Cardiac septum (tissue), 1 donor: ENCODE measurements around the gene CTSZ. TPM values are rescaled to one million over a fixed set of nuclear protein-coding genes. Genes with fewer than 3 reads are reported as not detected.
"Not testable (repeated sequence)": the region's sequence is repeated elsewhere in the genome, so short reads cannot be mapped to it uniquely, and the experiment has no call there.

ENCODE experiments used
- DNase-seq: peaks from one replicate; pipeline ENCODE4 v3.0.0-alpha.2; 2020; ENCODE audit warnings: low spot score
- intact Hi-C: fragments of 100-400 bp; cut with DNase I; formaldehyde crosslinking; loops from one replicate; pipeline ENCODE4 v1.14.0; 2022
- total RNA-seq: library from RNA; stranded (reverse); fragmentation: NEBNext Ultra II Directional; extraction: Animal tissue kit (Norgen Biotek cat#: 25700); gene quantifications from one replicate; pipeline ENCODE4 v1.2.1, GENCODE V29; 2021
- donor health status: DM: no; HTN: no; CAD: no.

The CTSZ gene
- total RNA-seq, 1 donor from 2014 or later: 157 TPM

DNA sequence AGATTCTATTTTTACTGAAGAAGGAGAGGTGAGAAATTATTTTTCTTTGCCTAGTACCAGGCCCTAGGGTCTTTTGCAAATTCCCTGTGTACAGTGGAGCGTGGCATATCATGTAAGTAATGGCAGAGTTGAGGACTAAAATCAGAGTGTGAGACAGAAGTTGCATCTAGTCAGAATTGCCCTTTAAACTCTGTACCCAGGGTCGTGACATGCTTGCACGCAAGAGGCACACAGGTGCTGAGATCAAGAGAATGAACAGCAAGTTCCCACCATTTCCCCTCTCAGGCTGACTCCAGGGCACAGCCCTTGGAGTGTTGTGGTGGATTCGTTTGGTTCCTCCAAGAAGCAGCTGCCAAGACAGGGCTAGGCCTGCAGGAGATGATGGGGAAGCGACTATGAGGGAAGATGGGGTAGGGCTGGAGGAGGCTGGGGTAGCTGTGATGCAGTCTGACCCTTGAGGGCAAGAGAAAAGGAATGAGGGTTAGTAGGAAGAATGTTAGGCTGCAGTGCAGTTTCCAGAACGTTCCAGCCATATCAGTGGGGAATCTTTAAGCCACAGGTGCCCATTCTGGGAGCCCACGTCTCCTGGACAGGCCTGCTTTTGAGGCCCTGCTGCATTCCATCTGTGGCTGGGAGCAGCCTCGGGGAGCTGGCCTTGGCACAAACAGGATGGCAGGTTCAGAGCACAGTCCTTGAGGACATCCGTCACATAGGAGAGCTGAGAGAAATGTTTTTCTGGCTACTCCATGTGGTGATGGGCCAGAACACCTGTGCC lies 19.1 kb downstream of the CTSZ start:
- DNase-seq: peak; percentile 38
- intact Hi-C loops: no loop called here

DNA sequence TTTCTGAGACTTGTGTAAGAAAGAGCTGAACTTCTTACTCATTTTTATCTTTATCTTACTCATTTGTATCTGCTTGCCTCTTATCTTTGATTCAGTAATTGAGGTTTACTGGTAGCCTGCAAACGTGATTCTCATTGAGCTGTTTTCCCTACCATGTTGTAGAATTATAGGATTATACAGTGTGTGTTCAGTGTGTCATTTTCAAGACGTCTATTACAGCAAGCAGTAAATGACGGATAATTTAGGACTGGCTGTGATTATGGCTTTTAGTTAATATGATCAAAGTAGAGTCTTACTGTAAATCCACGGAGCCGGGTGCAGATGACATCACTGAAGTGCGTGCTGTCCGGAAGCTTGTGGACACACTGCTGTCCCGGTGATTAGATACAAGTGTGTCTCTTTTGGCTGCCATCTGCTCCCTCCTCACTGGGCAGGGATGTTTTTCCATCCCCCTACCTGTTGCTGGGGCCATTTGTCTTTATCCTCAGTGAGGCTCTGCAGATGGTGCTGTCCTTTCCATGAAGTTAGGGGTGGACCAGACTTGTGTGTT lies 20.0 kb downstream of the CTSZ start:
- intact Hi-C loops: no loop called here
- peak; percentile 24 for DNase-seq

DNA sequence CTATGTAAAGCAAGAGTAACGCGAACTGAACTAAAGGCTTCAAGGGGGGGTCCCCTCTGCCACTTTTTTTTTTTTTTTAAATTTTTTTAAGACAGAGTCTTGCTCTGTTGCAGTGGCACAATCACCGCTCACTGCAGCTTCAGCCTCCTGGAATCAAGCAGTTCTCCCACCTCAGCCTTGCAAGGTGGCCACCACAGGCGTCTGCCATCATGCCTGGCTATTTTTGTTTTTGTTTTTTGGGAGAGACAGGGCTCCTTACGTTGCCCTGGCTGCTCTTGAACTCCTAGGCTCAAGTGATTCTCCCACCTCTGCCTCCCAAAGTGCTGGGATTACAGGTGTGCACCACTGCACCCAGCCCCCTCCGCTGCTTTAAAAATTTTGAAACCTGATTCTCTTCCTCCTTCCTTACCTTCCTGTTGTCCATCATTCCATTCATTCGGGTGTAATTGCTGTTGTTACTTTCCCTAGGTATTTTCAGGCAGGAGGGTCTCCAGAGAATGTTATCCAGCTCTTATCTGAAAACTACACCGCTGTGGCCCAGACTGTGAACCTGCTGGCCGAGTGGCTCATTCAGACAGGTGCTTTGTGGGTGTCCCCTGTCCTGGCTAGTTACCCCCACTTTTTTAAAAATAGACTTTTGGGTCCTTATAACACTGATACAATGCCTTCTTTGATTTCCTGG lies 20.6 kb downstream of the CTSZ start:
- intact Hi-C loops: no loop called here

DNA sequence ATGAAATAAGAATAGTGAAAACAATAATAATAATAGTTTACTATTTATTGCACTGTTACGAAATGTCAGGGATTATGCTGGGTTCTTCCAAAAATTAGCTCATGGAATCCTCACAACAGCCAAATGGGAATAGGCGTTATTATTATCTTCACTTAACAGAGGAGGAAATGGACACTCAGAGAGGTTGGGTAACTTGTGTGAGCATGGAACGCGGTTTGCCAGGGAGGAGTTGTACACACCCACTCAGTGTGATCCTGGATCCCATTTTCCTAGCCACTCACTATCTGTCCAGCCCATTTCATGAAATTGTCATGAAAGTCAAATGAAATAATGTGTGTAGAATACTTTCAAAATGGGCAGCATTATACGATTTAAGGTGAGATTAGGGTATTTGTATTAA lies 21.4 kb downstream of the CTSZ start:
- no peak for DNase-seq
- intact Hi-C loops: no loop called here

More for the DNA sequence above, 20.6 kb downstream of the CTSZ start:
- no peak for DNase-seq

DNA sequence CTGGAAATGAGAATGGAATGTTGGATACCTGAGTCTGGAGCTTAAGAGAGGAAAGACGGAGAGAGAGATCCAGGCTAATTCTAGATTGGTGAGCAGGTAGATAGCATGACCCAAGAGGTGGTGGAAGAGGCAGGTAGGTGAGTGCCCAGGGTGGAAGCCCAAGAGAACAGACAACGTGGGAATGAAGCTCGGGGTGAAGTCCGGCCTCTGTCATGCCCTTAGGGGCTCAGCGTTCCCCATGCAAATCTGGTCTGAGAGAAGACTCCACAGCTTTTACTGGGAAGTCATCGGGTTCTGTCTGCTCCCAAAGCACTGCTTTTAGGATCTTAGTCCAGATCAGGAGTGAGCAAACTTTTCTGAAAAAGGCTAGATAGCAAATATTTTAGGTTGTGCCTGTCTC lies 22.4 kb downstream of the CTSZ start:
- intact Hi-C loops: loop anchor here (5.0 kb wide), 2 partner anchors 48 to 77 kb away; partner anchors contain the start of gene ATP5F1E
- DNase-seq: no peak

DNA sequence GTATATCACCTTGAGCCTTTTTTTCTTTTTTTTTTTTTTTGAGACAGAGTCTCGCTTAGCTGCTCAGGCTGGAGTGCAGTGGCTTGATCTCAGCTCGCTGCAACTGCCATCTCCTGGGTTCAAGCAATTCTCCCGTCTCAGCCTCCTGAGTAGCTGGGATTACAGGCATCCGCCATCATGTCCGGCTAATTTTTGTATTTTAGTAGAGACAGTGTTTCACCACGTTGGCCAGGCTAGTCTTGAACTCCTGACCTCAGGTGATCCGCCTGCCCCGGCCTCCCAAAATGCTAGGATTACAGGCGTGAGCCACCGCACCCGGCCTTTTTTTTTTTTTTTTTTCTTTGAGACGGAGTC lies 24.0 kb downstream of the CTSZ start:
- DNase-seq: not testable (repeated sequence)

DNA sequence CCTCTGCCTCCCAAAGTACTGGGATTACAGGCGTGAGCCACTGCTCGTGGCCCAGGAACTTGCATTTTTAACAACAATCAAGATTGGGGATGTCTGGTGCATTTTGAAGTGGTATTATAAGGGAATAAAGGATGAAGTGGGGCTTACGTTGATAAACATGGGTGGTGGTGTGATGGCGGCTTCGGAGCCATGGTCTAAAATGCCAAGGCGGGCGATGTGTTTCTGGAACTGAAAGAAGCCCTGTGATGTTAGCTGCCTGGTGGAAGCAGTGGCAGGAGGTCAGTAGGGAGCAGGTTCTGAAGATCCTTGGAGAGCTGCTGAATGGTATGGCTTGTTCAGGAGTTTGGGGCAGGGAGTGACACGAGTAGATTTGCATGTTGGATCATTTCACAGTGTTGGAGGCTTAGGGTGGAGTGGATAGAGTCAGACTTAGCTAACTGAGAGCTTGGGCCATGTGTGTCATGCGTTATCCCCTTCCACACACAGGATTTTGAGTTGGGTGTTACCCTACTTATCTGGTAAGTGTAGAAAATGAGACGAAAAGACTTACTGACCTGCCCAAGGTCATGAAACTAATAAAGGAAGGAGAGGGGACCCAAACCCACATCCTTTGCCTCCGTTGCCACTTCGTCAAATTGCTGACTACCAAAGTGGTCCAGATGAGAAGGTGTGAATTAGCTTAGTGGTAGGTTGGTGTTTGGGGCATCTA lies 24.5 kb downstream of the CTSZ start:
- intact Hi-C loops: loop anchor here (5.0 kb wide), 2 partner anchors 50 to 75 kb away; partner anchors contain the start of gene ATP5F1E
- DNase-seq: no peak

More for the DNA sequence above, 24.0 kb downstream of the CTSZ start:
- intact Hi-C loops: loop anchor here (5.0 kb wide), 2 partner anchors 49 to 76 kb away; partner anchors contain the start of gene ATP5F1E

DNA sequence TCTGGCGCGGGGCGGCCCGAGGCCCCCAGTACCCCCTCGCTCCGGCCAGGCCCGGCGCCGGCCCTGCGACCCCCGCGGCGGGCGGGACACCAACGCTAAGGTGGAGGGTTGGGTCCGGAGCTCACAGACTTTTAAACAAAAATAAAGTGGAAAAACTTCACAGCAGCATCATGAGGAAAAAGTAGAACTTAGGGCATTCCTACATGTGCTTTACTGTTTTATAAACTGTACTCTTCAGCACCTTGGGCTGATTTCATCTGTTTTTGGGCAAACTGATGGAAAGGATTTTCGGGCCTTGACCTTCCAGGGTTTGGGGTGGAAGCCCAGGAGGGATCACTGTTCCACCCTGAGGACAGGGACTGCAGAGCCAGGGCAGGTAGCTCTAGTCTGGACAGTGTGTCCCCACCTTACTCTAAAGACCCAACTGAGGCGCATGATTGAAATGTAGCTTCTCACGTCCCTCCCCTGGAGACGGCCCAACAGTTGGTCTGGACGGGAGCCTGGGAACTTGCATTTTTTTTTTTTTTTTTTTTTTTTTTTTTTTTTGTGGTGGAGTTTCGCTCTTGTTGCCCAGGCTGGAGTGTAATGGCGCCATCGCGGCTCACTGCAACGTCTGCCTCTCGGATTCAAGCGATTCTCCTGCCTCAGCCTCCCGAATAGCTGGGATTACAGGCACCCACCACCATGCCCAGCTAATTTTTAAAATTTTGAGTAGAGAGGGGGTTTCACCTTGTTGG lies 25.3 kb downstream of the CTSZ start:
- intact Hi-C loops: loop anchor here (1.0 to 5.0 kb wide), 4 partner anchors 25 to 89 kb away; partner anchors contain the start of gene ATP5F1E
- DNase-seq: no peak

DNA sequence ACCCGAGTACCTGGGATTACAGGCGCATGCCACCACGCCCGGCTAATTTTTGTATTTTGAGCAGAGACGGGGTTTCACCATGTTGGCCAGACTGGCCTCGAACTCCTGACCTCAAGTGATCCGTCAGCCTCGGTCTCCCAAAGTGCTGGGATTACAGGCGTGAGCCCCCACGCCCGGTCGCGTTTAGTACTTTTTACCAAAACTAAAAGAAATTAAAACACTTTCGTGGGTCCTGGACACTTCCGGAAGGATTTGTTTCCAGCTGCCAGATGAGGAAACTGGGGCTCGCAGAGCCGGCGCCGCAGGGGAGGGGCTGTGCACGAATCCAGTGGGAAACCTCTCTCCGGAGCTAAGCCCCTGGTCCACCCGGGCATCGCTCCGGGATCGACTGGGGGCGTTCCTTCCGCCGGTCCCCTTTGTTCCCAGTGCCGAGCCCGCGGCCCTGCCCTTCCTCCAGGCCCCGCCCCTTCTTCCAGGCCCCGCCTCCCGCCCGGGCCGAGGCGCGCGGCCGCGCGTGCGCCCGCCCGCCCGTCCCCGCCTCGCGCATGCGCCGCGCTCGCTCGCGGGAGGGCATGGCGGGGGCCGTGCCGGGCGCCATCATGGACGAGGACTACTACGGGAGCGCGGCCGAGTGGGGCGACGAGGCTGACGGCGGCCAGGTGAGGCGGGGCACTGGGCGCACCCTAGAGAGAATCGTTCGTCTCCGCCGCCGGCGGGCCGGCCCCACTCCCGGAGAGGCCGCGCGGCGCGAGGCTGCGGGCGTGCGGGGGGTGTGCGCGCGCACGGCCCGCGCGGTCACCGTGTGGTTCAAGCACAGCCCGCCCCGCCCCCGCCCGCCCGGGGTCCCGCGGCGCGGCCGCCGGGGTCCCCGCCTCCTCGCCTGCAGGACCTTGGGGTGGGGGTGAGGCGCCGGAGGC lies 26.1 kb downstream of the CTSZ start, which contains the start of gene NELFCD:
TSS of gene NELFCD (plus strand) at position 546 of the 917 bp plus-strand sequence. CDS start at position 600, 54 bp downstream.
- intact Hi-C loops: loop anchor here (1.0 to 5.0 kb wide), 4 partner anchors 25 to 88 kb away; partner anchors contain the start of gene ATP5F1E
- DNase-seq: peak; percentile 95

DNA sequence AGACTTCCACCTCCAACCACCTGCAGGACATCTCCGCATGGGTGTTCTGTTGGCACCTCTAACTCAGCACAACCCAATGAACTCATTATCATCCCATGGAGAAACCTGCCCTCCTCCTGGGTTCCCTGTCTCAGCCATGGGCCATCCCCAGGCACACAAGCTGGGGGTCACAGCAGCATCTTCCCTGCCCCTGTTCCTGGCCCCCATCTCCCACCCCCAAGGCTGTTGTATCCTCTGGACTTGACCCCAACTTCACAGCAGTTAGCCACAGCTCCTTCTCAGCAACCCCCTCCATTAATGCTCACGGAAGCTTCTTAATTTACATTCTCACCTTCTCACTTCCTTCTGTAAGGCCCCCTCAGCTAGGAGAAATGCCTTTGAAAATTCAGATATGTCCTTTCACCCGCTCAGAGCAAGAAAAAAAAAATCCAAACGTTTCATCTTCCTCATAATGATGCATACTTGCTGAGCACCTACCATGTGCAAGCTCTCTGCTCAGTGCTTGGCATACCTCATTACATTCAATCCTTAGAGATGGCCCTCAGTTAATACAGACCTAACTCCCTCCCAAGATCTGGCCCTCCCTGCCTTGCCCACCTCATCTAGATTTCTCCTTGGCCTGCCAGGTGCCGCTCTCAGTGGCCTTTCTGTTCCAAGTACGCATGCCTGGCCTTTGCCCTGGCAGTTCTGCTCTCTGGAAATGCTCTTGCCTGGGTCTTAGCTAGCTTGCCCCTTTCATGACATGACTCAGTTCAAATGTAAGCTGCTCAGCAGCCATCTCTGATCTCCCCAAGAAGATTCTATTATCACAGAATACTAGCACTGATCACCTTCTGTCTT lies 28.5 kb downstream of the CTSZ start:
- no peak for DNase-seq
- intact Hi-C loops: no loop called here

DNA sequence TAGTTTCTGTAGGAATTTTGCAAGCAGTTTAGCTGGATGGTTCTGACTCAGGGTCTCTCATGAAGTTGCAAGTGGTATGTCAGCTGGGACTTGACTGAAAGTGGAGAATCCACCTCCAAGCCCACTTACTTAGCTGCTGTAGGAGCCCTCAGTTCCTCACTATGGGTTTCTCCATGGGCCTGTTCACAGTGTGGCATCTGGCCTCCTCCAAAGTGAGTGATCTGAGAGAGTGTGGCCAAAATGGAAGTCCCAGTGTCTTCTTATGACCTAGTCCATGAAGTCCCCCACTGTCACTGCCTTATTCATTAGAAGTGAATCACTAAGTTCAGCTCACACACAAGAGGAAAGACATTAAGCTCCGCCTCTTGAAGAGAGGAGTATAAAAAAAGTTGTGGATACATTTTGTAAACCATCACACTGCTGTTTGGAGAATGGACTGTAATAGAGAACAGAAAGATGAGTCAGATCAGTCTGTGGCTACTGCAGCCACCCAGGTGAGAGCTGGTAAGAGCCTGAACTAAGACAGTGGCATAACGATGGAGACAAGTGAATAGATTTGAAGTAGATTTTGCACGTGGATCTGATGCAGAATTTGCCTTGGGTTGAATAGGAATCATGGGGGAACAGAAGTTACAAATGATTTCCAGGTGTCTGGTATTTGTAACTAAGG lies 30.9 kb downstream of the CTSZ start:
- DNase-seq: no peak
- intact Hi-C loops: no loop called here

DNA sequence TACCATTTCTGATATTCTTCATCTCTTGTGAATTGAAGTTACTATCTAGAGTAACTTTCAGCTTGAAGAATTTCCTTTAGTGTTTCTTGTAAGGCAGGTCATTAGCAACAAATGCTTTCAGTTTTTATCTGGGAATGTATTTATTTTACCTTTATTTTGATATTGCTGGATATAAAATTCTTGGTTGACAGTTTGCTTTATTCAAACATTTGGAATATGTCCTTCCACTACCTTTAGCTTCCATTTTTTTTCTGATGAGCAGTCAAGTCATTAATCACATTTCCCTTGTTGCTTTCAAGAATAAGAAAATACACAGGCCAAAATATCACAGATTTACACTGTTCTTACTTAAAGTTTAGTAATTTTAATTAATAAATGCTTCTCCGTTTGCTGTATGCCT lies 31.7 kb downstream of the CTSZ start:
- no peak for DNase-seq

DNA sequence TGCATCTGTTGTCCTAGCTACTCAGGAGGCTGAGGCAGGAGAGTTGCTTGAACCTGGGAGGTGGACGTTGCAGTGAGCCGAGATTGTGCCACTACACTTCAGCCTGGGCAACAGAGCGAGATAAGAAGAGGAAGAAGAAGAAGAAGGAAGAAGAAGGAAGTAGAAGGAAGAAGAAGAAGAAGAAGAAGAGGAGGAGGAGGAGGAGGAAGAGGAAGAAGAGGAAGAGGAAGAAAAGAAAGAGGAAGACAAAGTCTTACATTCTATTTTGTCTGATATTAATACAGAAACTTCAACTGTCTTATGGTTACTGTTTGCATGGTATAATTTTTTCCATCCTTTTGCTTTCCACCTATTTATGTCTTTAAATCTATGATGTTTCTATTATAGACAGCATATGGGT lies 33.2 kb downstream of the CTSZ start:
- intact Hi-C loops: no loop called here
- DNase-seq: no peak

More for the DNA sequence above, 31.7 kb downstream of the CTSZ start:
- intact Hi-C loops: no loop called here

DNA sequence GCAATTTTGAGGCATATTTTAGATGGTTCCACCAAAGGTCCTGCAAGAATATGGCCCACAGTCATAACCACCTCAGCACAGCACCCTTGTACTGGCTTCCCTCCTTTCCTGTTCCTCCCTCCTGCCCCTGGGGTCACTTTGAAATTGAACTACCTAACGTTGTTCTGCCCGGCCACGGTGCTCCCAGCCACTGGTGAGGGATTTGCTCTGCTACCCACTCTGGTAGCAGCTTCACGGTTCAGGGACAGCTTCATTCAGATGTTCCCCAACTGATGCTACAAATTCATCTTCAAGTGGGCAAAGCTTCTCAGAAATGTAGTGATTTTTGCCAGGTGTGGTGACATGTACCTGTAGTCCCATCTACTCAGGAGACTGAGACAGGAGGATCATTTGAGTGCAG lies 33.9 kb downstream of the CTSZ start:
- intact Hi-C loops: no loop called here
- DNase-seq: no peak

DNA sequence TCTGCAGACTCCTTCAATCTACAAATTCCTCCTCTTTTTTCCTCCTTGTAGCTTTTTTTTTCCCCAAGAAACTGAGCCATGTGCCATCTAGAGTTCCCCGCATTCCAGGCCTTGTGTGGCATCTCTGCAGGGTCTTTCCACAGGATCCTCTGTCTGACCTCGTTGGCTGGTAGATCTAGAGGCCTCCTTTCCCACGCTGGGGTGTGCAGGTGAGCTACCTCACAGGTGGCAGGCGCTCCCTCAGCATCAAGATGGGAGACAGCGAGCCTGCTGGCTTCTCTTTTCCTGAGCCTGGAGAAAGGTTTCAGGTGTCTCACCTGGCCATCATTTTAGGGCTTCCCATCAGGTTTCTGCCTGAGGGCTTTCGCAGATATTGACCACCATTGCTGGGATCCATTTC lies 35.6 kb downstream of the CTSZ start:
- DNase-seq: no peak
- intact Hi-C loops: no loop called here

DNA sequence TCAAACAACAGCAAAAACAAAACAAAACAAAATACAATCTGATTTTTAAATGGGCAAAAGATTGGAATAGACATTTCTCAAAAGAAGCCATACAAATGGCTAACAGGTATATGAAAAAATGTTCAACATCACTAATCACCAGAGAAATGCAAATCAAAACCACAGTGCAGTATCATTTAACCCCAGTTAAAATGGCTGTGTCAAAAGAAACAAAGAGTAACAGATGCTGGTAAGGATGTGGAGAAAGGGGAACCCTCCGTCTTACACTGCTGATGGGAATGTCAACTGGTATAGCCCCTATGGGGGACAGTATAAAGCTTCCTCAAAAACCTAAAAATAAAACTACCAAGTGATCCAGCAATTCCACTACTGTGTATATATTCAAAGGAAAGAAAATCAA lies 36.9 kb downstream of the CTSZ start:
- DNase-seq: no peak
- intact Hi-C loops: no loop called here

DNA sequence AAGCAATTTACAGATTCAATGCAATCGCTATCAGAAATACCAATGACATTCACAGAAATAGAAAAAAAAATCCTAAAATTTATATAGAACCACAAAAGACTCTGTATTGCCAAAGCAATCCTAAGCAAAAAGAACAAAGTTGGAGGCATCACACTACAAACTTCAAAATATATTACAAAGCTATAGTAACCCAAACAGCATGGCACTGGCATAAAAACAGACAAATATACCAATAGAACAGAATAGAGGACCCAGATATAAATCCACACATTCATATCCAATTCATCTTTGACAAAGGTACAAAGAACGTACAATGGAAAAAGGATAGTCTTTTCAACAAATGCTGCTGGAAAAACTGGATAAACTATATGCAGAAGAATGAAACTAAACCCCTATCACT lies 37.6 kb downstream of the CTSZ start:
- intact Hi-C loops: no loop called here
- DNase-seq: no peak
